DMS 273 (cell line): ENCODE results near the gene DHRS7B.
"Not testable (repeated sequence)": the region's sequence is repeated elsewhere in the genome, so short reads cannot be mapped to it uniquely, and the experiment has no call there.

Experiments
- DNase-seq: peaks from one replicate; lab custom pipeline; 2025; ENCODE audit not compliant: unreplicated experiment; lab: John Stamatoyannopoulos, UW

The DHRS7B gene

DNA sequence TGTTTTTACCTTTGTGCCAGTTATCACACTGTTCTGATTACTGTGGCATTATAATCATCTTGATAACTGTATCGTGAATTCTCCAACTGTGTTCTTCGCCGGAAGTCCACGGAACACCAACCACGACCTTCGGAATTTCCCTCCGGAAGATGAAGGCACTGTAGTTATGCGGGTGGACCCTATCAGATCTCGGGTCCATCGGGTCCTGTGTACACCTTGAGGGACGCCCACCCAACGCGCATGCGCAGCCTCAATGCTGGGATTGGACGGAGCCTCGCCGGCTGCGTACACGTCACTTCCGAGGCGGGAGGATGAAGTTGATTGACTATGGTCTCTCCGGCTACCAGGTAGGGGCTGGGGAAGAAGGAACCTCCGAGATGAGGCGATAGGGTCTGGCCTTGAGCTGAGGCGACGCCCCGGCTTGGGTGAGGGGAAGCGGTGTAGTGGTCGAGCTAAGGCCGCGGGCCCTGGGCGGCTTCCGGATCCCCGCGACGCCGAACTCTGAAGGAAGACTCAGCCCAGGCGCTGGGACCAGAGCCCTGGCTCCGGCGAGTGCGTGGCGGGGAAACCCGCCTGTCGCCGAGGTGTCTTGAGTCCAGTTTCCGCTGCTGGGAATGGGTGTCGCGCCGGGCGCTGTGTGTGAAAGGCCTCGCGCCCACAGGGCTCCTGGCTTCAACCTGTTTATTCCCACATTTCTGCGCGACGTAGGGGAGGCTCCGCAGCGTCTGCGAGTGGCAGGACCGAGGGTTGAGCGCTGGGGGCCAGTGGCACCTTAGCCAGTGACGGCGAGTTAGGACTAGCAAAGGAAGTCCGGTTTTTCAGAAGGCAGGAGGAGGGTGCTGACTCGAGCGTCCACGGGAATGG, at the start of gene DHRS7B:
Gene DHRS7B, plus strand, starts transcription at position 320 of the 864 bp plus-strand sequence. Its CDS starts 8 bp downstream, at position 328.
- DNase-seq = peak; percentile 96

DNA sequence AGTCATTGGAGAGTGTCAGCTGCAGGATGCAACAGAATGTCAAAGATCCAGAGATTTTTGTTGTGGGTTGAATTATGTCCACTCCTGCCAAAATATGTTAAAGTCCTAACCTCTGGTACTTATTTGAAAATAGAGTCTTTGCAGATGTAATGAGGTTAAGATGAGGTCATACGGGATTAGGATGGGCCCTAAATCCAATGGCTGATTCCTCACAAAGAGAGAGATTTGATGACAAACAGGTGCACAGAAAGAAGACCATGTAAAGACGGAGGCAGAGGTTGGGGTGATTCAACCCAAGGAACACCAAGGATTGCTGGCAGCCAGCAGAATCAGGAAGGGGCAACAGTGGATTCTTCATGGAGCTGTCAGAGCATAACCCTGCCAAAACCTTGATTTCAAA, 49.5 kb upstream of the DHRS7B start:
- DNase-seq = no peak

- no peak for DNase-seq
Observed at GRCh38 chr17:21078016-21078780, 48.6 kb upstream of the DHRS7B start.

DNA sequence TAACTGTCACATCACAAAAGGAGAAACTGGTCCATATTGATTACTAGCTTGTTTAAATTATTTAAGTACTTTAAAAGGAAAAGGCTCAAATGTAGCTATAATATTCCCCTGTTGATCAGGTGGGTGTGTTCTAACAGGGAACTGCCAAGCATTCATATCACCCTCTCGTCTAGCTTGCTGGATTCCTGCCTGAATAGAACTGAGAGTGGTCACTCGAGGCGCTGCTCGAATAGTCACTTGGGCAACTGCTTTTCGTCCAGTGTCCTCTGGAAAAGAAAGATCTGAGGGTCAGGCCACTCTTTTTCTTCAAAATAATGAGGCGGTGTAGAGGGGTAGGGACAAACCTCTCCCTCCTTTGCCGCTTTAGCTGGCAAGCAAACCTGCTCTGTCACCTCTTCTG, 47.6 kb upstream of the DHRS7B start:
- DNase-seq = no peak

- DNase-seq = peak; percentile 10
Observed at GRCh38 chr17:21082001-21082436, 44.7 kb upstream of the DHRS7B start.

DNA sequence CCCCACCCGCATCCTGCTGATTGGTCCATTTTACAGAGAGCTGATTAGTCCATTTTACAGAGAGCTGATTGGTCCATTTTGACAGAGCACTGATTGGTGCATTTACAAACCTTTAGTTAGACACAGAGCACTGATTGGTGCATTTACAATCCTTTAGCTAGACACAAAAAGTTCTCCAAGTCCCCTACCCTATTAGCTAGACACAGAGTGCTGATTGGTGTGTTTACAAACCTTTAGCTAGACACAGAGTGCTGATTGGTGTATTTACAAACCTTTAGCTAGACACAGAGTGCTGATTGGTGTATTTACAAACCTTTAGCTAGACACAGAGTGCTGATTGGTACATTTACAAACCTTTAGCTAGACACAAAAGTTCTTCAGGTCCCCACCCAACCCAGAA, 41.5 kb upstream of the DHRS7B start:
- DNase-seq = not testable (repeated sequence)

DNA sequence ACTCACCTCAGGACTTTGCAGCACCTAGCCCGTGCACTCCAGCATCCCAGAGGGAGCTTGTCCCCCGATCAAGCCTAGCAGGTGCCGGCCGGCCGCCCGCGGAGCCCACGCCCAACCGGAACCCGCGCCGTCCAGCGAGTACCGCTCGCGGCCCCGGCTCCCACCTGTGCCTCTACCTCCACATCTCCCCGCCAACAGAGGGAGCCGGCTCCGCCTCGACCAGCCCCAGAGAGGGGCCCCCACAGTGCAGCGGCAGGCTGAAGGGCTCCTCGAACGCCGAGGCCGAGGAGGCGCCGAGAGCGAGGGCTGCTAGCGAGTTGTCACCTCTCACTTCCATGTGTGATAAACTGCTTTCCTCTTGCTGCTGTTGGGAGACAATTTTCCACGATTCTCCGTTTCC, 41.1 kb upstream of the DHRS7B start:
- no peak for DNase-seq

DNA sequence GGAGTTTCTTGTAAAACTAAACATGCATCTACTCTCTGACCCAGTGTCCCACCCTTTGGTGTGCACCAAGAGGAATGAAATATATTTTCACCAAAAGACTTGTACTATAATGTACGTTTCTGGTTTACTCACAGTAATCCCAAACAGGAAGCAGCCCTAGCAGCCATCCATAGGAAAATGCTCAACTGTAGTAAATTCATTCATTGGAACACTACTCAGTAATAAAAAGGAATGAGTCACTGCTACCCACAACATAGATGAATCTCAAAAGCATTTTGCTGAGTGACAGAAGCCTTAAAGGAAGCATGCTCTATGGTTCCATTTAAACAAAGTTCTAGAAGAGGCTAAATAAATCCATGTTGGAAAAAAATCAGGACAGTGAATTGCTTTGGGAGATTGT, 37.6 kb upstream of the DHRS7B start:
- DNase-seq = no peak

DNA sequence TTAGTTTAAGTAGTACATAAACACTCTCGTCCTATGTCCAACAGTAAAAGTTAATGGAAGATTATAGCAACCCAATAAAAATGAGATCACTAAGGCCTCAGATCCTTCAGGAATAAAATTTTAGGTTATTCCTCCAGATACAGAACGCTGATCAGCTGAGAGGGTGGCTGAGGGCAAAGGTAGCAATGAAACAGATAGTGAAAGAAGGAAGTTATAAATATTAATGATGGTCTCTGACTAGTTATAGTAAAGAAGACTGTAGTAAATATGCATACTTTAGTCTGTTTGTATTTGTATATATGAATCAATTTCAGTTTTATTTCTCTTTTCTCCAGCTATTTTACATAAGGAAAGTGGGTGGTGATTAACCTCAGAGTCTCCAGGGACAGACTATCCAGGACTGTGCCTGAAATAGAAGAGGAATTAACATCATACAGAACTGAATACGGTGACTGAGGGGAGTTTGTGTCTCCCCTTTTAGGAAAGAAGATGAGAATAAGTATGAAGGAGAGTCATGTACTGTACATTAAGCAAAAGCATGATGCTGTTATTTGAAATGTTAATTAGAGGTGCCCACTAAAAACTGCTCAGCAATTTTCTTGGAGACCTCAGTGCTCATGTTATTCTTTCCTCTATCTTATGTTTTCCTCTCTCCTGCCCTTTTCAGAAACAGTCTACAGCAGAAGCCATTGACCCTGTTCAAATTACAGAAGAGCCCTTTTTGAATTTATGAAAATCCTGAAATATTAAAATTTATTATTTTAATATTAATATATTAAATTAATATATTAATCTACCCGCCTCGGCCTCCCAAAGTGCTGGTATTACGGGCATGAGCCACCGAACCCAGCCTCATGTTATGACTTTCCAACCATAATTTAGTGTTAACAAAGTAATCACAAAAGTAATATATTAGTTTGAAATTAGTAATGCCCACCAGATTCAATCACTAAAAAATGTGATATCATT, 36.5 kb upstream of the DHRS7B start:
- DNase-seq = no peak

DNA sequence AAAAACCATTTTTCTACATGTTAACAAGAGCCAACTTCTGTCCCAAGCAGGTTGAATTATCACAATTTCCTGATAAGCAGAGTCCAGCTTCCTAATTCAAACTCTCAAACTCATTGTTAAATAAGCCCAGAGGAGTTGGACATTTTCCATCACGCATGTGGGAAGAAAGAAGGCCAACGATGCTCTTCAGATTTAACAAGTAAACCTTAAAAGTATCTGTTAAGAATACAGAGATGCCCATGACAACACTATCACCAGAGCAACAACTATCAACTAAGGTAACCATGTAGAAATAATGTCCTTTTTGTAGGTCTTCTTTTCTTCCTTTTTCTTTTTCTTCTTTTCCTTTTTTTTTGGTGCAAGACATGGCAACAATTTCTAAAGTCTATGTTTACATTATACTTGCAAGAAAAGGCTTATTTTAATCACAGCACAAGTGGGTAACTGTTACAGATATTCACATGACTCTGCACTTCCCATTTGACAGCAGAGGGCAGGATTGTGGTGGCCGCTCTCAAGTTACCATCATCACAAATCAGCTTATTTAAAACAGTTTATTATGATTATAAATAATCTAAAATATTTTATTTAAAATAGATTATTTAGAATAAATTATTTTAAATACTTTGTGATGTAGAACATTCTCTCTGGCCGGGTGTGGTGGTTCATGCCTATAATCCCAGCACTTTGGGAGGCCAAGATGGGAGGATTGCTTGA, 35.7 kb upstream of the DHRS7B start:
- no peak for DNase-seq

GRCh38 chr17:21094298-21094704, 32.5 kb upstream of the DHRS7B start:
- DNase-seq = no peak

- no peak for DNase-seq
Observed at GRCh38 chr17:21095735-21096134, 31.0 kb upstream of the DHRS7B start.

GRCh38 chr17:21096874-21097273, 29.9 kb upstream of the DHRS7B start:
- no peak for DNase-seq

DNA sequence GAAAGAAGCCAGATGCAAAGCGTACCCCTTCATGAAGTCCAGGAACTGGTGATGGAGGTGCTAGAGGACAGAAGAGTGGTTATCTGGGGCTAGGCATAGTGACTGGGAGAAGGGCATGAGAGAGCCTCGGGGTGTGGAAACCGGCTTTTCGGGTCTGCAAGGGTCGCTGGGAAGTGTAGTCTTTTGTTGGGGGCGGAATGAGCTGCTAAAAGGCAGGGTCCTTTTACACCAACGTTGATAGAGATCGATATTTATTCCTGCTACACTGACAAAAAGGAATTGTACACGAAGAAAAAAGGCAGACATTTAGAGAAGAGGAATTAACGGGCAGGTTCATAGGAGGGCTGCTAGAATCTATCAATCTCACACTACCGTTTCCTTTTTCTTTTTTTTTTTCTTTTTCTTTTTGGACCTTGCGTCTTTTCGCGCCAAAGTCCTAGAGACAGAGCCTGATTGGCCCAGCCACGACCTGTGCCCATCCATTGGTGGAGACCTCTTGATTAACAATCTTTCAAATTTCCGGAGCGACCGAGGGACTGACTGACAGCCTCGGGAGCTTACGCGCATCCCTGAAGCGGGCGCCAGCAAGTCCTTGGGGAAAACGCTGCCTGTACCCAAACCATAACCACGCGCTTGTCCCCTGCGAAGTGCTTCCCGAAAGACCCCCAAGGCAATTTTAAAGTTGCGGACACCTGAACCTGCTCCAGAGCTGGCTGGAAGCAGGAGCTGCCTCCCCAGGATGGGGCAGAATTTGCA, 27.7 kb upstream of the DHRS7B start:
- DNase-seq = peak; percentile 93

DNA sequence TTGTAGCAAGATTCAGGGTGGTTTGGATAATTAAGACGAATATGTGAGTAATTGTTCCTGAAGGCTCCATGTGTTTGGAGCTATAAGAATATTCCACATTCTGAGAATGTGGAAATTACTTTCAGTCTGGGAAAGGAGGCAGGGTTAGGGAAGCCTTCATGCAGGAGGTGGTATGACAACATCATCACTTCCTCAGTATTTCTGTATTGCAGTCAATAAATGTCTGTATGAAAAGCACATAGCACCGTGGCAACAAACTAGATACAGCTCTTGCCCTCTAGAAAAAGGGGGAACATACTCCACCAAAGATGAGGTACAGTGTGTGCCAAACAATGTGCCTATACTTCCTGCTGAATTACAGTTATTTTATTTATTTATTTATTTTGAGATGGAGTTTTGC, 26.1 kb upstream of the DHRS7B start:
- no peak for DNase-seq

DNA sequence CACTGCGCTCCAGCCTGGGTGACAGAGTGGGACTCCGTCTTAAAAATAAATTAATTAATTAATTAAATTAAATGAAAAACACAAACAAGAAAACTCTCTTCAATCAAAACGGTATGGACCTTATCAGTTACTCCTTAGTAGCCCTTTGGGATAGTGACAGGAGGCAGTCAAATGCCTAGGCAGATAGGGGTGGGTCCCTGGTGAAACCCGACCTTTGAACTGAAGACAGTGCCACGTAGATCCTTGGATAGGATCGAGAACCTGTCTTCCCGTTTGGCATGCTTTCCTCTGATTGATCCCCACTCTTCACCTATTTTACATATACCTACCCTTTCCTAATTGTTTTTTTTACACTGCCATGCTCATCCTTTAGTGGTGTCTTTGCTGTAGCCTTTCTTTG, 22.2 kb upstream of the DHRS7B start:
- DNase-seq = no peak

- no peak for DNase-seq
Observed at GRCh38 chr17:21105064-21105894, 21.5 kb upstream of the DHRS7B start.

DNA sequence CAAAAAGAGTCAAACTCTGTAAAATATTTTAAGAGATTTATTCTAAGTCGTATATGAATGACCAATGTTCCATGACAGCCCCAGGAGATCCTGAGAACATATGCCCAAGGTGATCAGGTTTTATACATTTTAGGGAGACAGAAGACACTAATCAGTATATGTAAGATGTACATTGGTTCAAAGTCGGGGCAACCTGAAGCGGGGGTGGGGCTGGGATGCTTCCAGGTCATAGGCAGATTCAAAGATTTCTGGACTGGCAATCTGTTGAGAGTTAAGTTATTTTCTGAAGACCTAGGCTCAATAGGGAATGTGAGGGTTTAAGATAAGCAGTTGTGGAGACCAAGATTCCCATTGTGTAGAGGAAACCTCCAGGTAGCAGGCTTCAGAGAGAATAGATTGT, 20.4 kb upstream of the DHRS7B start:
- no peak for DNase-seq
